ENCODE results near the gene BLMH. TPM values are rescaled to one million over a fixed set of nuclear protein-coding genes. Genes with fewer than 3 reads are reported as not detected.

BLMH gene
- total and polyA plus RNA-seq, 9 of the 15 experiments (the other 6 are each of a cell fraction or from before 2014, with no cell fraction given), result 26.0 to 118 (median 67.3) TPM

DNA sequence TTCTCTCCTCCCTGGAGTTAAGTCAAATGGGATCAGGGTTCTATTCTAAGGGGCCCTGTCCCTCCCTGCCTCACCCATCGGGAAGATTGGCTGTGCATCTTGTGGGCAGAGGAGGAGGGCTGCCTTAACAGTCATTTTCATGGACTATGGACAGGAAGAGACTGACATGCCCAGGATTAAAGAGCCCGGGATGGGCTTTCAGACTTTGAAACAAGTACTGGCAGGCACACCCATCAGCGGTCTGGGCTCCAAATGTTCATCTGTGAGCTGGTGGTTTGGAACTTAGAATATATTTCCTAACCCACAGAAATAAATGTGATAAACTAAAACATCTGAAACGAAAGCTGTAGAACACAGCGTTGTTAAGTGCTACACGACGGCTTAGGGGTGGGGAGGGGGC lies 62.7 kb downstream of the BLMH start:
- no peaks in the 10 kb centered on the region for H3K36me3 ChIP-seq (ENCODE audit: control insufficient read depth, insufficient read depth, low read length)
- WGBS (ENCODE audit: insufficient coverage, low coverage, missing lambda C conversion rate), result 4% methylated on average over 7 of the region's 7 CpGs
- no peaks in the 10 kb centered on the region for H3K79me2 ChIP-seq (ENCODE audit: control insufficient read depth, insufficient read depth, low read length)
- no peak for DNase-seq (ENCODE audit: extremely low read depth in 1 of 4, low spot score in 3 of 4)
- H3K9me1 ChIP-seq (ENCODE audit: control insufficient read depth, insufficient read depth, low read length), result no peaks in the 10 kb centered on the region
- intact Hi-C loops (cut with micrococcal nuclease), result no loop called here
- H3K9me3 ChIP-seq (replicated peaks; ENCODE audit: control insufficient read depth, insufficient read depth, low read depth, low read length), result no peaks in the 10 kb centered on the region
- no peak overlapping the region for H3K4me3 ChIP-seq
- no peak overlapping the region for H3K4me2 ChIP-seq (ENCODE audit: insufficient read depth, low read length)
- no peak for FAIRE-seq
- H3K4me1 ChIP-seq (replicated peaks in 1 of 2; ENCODE audit: control insufficient read depth in 2 of 2, insufficient read depth in 2 of 2, low read length in 2 of 2), result no peaks in the 10 kb centered on the region
- ChIA-PET POLR2A (interaction anchor here (0.7 to 1.3 kb wide), 2 partner anchors 9 to 13 kb away, joined by 3 to 4 read pairs; no protein-coding TSS in a partner anchor), CTCF (ENCODE audit: low intra/inter-chr PET ratio) (no interaction called here)
- peaks cover 33 to 45% of the 10 kb centered on the region in 2 experiments for H3K27me3 ChIP-seq (ENCODE audit: control insufficient read depth in 2 of 2, insufficient read depth in 2 of 2, low read length in 2 of 2)
- no peak for ATAC-seq
- TF ChIP-seq E4F1 (CRISPR knock-in tag; IDR thresholded peaks at IDR 0.05; ENCODE audit: borderline replicate concordance) (no peak), KDM4B (IDR thresholded peaks at IDR 0.05; ENCODE audit: borderline replicate concordance in 2 of 2, low read depth in 1 of 2) (no peak), FOXP1 (CRISPR knock-in tag; IDR thresholded peaks at IDR 0.05) (no peak), SREBF2 (CRISPR knock-in tag; IDR thresholded peaks at IDR 0.05) (no peak), VEZF1 (CRISPR knock-in tag; IDR thresholded peaks at IDR 0.05) (no peak), KLF16 (IDR thresholded peaks at IDR 0.05) (no peak), GATAD2B (IDR thresholded peaks at IDR 0.05; ENCODE audit: borderline replicate concordance) (no peak), RBM17 (IDR thresholded peaks at IDR 0.05; ENCODE audit: borderline replicate concordance, low read depth, low read length) (no peak), CREM (IDR thresholded peaks at IDR 0.05; ENCODE audit: low read depth) (no peak), ZBTB1 (CRISPR knock-in tag; IDR thresholded peaks at IDR 0.05; ENCODE audit: borderline replicate concordance, low read depth) (no peak), MCM5 (IDR thresholded peaks at IDR 0.05; ENCODE audit: low read depth) (no peak), SRF (CRISPR knock-in tag; IDR thresholded peaks at IDR 0.05) (no peak), SNIP1 (IDR thresholded peaks at IDR 0.05; ENCODE audit: low read depth) (no peak), CBFA2T3 (IDR thresholded peaks at IDR 0.05) (no peak)
- TF ChIP-seq, protein P1, sequence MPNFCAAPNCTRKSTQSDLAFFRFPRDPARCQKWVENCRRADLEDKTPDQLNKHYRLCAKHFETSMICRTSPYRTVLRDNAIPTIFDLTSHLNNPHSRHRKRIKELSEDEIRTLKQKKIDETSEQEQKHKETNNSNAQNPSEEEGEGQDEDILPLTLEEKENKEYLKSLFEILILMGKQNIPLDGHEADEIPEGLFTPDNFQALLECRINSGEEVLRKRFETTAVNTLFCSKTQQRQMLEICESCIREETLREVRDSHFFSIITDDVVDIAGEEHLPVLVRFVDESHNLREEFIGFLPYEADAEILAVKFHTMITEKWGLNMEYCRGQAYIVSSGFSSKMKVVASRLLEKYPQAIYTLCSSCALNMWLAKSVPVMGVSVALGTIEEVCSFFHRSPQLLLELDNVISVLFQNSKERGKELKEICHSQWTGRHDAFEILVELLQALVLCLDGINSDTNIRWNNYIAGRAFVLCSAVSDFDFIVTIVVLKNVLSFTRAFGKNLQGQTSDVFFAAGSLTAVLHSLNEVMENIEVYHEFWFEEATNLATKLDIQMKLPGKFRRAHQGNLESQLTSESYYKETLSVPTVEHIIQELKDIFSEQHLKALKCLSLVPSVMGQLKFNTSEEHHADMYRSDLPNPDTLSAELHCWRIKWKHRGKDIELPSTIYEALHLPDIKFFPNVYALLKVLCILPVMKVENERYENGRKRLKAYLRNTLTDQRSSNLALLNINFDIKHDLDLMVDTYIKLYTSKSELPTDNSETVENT (CRISPR knock-in tag; IDR thresholded peaks at IDR 0.05), result no peak
- TF ChIP-seq, protein P2, sequence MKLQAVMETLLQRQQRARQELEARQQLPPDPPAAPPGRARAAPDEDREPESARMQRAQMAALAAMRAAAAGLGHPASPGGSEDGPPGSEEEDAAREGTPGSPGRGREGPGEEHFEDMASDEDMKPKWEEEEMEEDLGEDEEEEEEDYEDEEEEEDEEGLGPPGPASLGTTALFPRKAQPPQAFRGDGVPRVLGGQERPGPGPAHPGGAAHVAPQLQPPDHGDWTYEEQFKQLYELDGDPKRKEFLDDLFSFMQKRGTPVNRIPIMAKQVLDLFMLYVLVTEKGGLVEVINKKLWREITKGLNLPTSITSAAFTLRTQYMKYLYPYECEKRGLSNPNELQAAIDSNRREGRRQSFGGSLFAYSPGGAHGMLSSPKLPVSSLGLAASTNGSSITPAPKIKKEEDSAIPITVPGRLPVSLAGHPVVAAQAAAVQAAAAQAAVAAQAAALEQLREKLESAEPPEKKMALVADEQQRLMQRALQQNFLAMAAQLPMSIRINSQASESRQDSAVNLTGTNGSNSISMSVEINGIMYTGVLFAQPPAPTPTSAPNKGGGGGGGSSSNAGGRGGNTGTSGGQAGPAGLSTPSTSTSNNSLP (IDR thresholded peaks at IDR 0.05; ENCODE audit: borderline replicate concordance, low read depth, low read length), result no peak
- BruUV-seq (replicated peaks), result no TSS peak
- no peaks in the 10 kb centered on the region for H4K20me1 ChIP-seq (replicated peaks; ENCODE audit: control insufficient read depth, insufficient read depth, low read length)
- H3K27ac ChIP-seq (ENCODE audit: extremely low read depth, low read depth, low read length), result no peak overlapping the region
- H2AFZ ChIP-seq (ENCODE audit: low read depth, low read length), result no peak overlapping the region
- in situ Hi-C loops (cut with MboI), result no loop called here
- H3K9ac ChIP-seq (ENCODE audit: insufficient read depth in 1 of 2, low read depth in 2 of 2, low read length in 2 of 2), result no peak overlapping the region

All from K562 (cell line).